GM12878 (cell line): ENCODE data around the gene MRPL20. TPM values are rescaled to one million over a fixed set of nuclear protein-coding genes. Genes with fewer than 3 reads are reported as not detected.

Source experiments
- ATAC-seq: fragments of 200-7000 bp; cut with Tn5 transposase; 3 replicates; pipeline ENCODE4 v1.9.1; 2020; ENCODE audit warnings: mild to moderate bottlenecking, moderate library complexity
- BruUV-seq: library from RNA; stranded (reverse); fragments of 400-500 nt; replicated peaks from 2 replicates; lab custom pipeline; 2021; lab: Mats Ljungman, UMichigan
- CTCF ChIA-PET: fragments of 300-600 bp; sonication (Branson Sonifier 250); formaldehyde crosslinking; extraction: SDS; loops from one replicate; lab custom pipeline; 2021; ENCODE audit warnings: inconsistent platforms; lab: Yijun Ruan, JAX
- POLR2A ChIA-PET: fragments of 350-600 bp; formaldehyde crosslinking; extraction: SDS; loops from one replicate; lab custom pipeline; 2021; ENCODE audit warnings: inconsistent platforms; lab: Charles Lee
- RAD21 ChIA-PET: fragments of 300-600 bp; sonication (Branson Sonifier 250); formaldehyde crosslinking; loops from one replicate; lab custom pipeline; 2023; ENCODE audit warnings: antibody characterized with exemption; ENCODE audit not compliant: unreplicated experiment; lab: Charles Lee
- SMC1A ChIA-PET: fragments of 300-600 bp; sonication (Branson Sonifier 250); formaldehyde crosslinking; loops from one replicate; lab custom pipeline; 2023; ENCODE audit not compliant: unreplicated experiment, uncharacterized antibody; lab: Charles Lee
- DNase-seq: peaks from one replicate; pipeline ENCODE4 v3.0.0-alpha.2; 2011; ENCODE audit warnings: low read depth, low spot score
- FAIRE-seq: peaks from 3 replicates; lab custom pipeline; 2011; peaks lifted over from hg19 to GRCh38; lab: Jason Lieb, UNC
- H2AFZ ChIP-seq: 2 replicates; pipeline ENCODE4 v1.6.0; 2011; ENCODE audit warnings: low read depth, low read length, control low read depth; ENCODE audit not compliant: control insufficient read depth
- H3K27ac ChIP-seq: 2 replicates; pipeline ENCODE4 v1.5.1; 2011; ENCODE audit warnings: control low read depth; ENCODE audit not compliant: control insufficient read depth, insufficient read depth
- H3K27me3 ChIP-seq, 2 experiments: replicated peaks in 1 of 2; 2 replicates each; pipeline versions ENCODE4 v1.6.0 to v1.6.1; 2011; ENCODE audit warnings: low read length in 1 of 2; ENCODE audit not compliant: control insufficient read depth in 2 of 2, insufficient read depth in 2 of 2
- H3K36me3 ChIP-seq, 2 experiments: 2 replicates each; pipeline ENCODE4 v1.5.1; 2011; ENCODE audit warnings: low read length in 1 of 2; ENCODE audit not compliant: control insufficient read depth in 2 of 2, insufficient read depth in 2 of 2
- H3K4me1 ChIP-seq: 2 replicates; pipeline ENCODE4 v1.6.1; 2011; ENCODE audit warnings: mild to moderate bottlenecking, low read length, moderate library complexity, mixed read lengths; ENCODE audit not compliant: control insufficient read depth, insufficient read depth
- H3K4me2 ChIP-seq: 2 replicates; pipeline ENCODE4 v1.6.0; 2011; ENCODE audit warnings: control low read depth; ENCODE audit not compliant: control insufficient read depth, insufficient read depth
- H3K4me3 ChIP-seq: fragments of 200-600 bp; sonication (generic); 2 replicates; pipeline ENCODE4 v1.5.1; 2016
- H3K79me2 ChIP-seq: 2 replicates; pipeline ENCODE4 v1.6.0; 2011; ENCODE audit warnings: low read length; ENCODE audit not compliant: control insufficient read depth, insufficient read depth
- H3K9ac ChIP-seq: 2 replicates; pipeline ENCODE4 v1.8.0; 2011; ENCODE audit warnings: low read length, control low read depth, mixed read lengths; ENCODE audit not compliant: control insufficient read depth, insufficient read depth
- H3K9me3 ChIP-seq: replicated peaks from 3 replicates; pipeline ENCODE4 v1.5.1; 2011; ENCODE audit warnings: mild to moderate bottlenecking, low read length; ENCODE audit not compliant: control insufficient read depth, insufficient read depth
- H4K20me1 ChIP-seq: 2 replicates; pipeline ENCODE4 v1.6.0; 2011; ENCODE audit not compliant: control insufficient read depth, insufficient read depth
- CEBPB ChIP-seq, 2 experiments: fragments of 150-350 bp in 1 of 2; IDR thresholded peaks; 2 replicates each; pipeline ENCODE4 v1.6.1; 2012 to 2014; ENCODE audit warnings: low read depth in 2 of 2, low read length in 2 of 2, borderline replicate concordance in 1 of 2, inconsistent platforms in 1 of 2
- GATAD2B ChIP-seq: fragments of 450-650 bp; conservative IDR thresholded peaks from 2 replicates; pipeline ENCODE4 v1.6.1; 2017; ENCODE audit warnings: low read depth, mild to moderate bottlenecking, moderate library complexity
- KAT2A ChIP-seq: conservative IDR thresholded peaks from 2 replicates; pipeline ENCODE4 v1.6.1; 2011; ENCODE audit warnings: low read depth, low read length; ENCODE audit not compliant: control insufficient read depth
- MEF2A ChIP-seq: IDR thresholded peaks from 2 replicates; pipeline ENCODE4 v1.6.1; 2011; ENCODE audit warnings: low read depth, mild to moderate bottlenecking, low read length, moderate library complexity; ENCODE audit not compliant: insufficient read depth
- NR2F1 ChIP-seq: fragments of 450-650 bp; conservative IDR thresholded peaks from 2 replicates; pipeline ENCODE4 v1.6.1; 2017; ENCODE audit warnings: mild to moderate bottlenecking
- RELB ChIP-seq: fragments of 450-650 bp; IDR thresholded peaks from 2 replicates; pipeline ENCODE4 v1.6.1; 2017; ENCODE audit warnings: low read depth, mild to moderate bottlenecking, moderate library complexity
- SMARCA5 ChIP-seq: fragments of 450-650 bp; IDR thresholded peaks from 2 replicates; pipeline ENCODE4 v1.6.1; 2017; ENCODE audit warnings: mild to moderate bottlenecking
- YY1 ChIP-seq: IDR thresholded peaks from 2 replicates; pipeline ENCODE4 v1.6.1; 2011; ENCODE audit warnings: low read depth, mild to moderate bottlenecking, low read length
- ZBTB11 ChIP-seq: fragments of 450-650 bp; formaldehyde crosslinking; IDR thresholded peaks from 2 replicates; pipeline ENCODE4 v1.5.0; 2022; ENCODE audit warnings: mild to moderate bottlenecking, missing genetic modification characterization
- ZNF687 ChIP-seq: fragments of 450-650 bp; IDR thresholded peaks from 2 replicates; pipeline ENCODE4 v1.6.1; 2017; ENCODE audit warnings: mild to moderate bottlenecking, moderate library complexity
- WGBS: methylation state at CpG from one replicate; pipeline ENCODE4 v1.1.6; 2016; ENCODE audit warnings: low lambda C conversion rate; ENCODE audit not compliant: insufficient replicate concordance, insufficient coverage; ENCODE audit errors: missing lambda C conversion rate; 5-methylcytosine and 5-hydroxymethylcytosine counted together
- in situ Hi-C: fragments of 300-500 bp; cut with MboI; formaldehyde crosslinking; loops from 9 replicates; pipeline ENCODE4 v1.14.3; 2018; ENCODE audit warnings: mixed read lengths
- intact Hi-C: fragments of 100-400 bp; cut with micrococcal nuclease; formaldehyde crosslinking; loops from one replicate; pipeline ENCODE4 v1.14.2; 2022; ENCODE audit not compliant: unreplicated experiment
- polyA plus RNA-seq, 11 experiments: library from polyadenylated mRNA; depleted of rRNA in 4 of 11; unstranded in 6 of 11; stranded (reverse) in 5 of 11; fragments of >200 nt; fragmentation: Nextera tagmentation in 4 of 11; fragmentation: Illumina TruSeq in 1 of 11; extraction: Ambion mirVana in 4 of 11; extraction: Trizol in 1 of 11; gene quantifications; 1 replicate in 1 of 11; 2 replicates in 10 of 11; pipeline versions ENCODE4 v1.2.1 to v1.2.3, GENCODE V29; 2011 to 2016; ENCODE audit warnings: inconsistent platforms in 2 of 11, missing spikeins in 2 of 11, low read depth in 1 of 11
- total RNA-seq, 4 experiments: library from RNA; depleted of rRNA in 3 of 4; stranded (reverse); fragments of >200 nt in 3 of 4; fragmentation: Illumina TruSeq in 1 of 4; extraction: Trizol in 1 of 4; gene quantifications; 2 replicates each; pipeline versions ENCODE4 v1.2.1 to v1.2.3, GENCODE V29; 2013 to 2021

The MRPL20 gene
- total and polyA plus RNA-seq, 10 of the 15 experiments (the other 5 are each of a cell fraction or from before 2014, with no cell fraction given): 129 to 525 (median 255) TPM

- no peak overlapping the region for H2AFZ ChIP-seq
- ChIA-PET RAD21 (interaction anchor here (1.2 to 1.5 kb wide), 2 partner anchors 15 to 18 kb away, joined by 5 read pairs; no protein-coding TSS in a partner anchor), POLR2A (interaction anchor here (0.9 to 2.2 kb wide), 4 partner anchors 14 to 16 kb away, joined by 3 to 9 read pairs (median 4); no protein-coding TSS in a partner anchor), SMC1A (no interaction called here), CTCF (interaction anchor here (1.1 kb wide), 1 partner anchor 83 kb away, joined by 4 read pairs; no protein-coding TSS in a partner anchor)
- H3K4me2 ChIP-seq: 0 out of 2 replicates have a peak overlapping the region, but pooled peaks have one; percentile 15
- H3K27ac ChIP-seq: no peak overlapping the region
- no peaks in the 10 kb centered on the region for H3K79me2 ChIP-seq
- intact Hi-C loops (no loop called here), in situ Hi-C loops (no loop called here)
- no peak overlapping the region for H3K9ac ChIP-seq
- no peak for DNase-seq
- peaks cover 25% of the 10 kb centered on the region for H3K4me1 ChIP-seq
- no peak overlapping the region for H3K4me3 ChIP-seq
- no TSS peak for BruUV-seq
- WGBS: 51% methylated on average over 29 of the region's 29 CpGs
- H3K27me3 ChIP-seq: no peaks in the 10 kb centered on the region
- H3K9me3 ChIP-seq: no peaks in the 10 kb centered on the region
- peak; percentile 54 for ATAC-seq
- FAIRE-seq: no peak
- no peaks in the 10 kb centered on the region for H3K36me3 ChIP-seq
- H4K20me1 ChIP-seq: no peaks in the 10 kb centered on the region
- TF ChIP-seq ZBTB11 (peak; percentile 43; the same call in 1 of the 2 replicates), NR2F1 (peak; percentile 35), KAT2A (no peak), YY1 (0 out of 2 replicates have a peak, but pooled peaks have one; percentile 21), CEBPB (IDR thresholded peaks at IDR 0.05; ENCODE audit: borderline replicate concordance in 1 of 2, low read depth in 2 of 2, low read length in 2 of 2) (no peak), ZNF687 (peak; percentile 100), GATAD2B (0 out of 2 replicates have a peak, but pooled peaks have one; percentile 46), MEF2A (no peak), RELB (peak; percentile 58; the same call in 1 of the 2 replicates), SMARCA5 (0 out of 2 replicates have a peak, but pooled peaks have one; percentile 36)
Observed at GRCh38 chr1:1422465-1423244, 15.6 kb upstream of the MRPL20 start.
